Trophoblast cell (in vitro differentiated cells and primary cell): Measurements from ENCODE around the gene LHPP.

ENCODE experiments used
- DNase-seq, 2 donors: peaks; one replicate each; pipeline ENCODE4 v3.0.0-alpha.2; 2016
- H2AFZ ChIP-seq: 2 replicates; pipeline ENCODE4 v1.6.1; 2013; ENCODE audit warnings: low read length, moderate library complexity, mild to moderate bottlenecking; ENCODE audit not compliant: insufficient read depth, poor library complexity
- H2AK5ac ChIP-seq: 2 replicates; pipeline ENCODE4 v1.6.1; 2013; ENCODE audit warnings: mild to moderate bottlenecking, low read length
- H2BK120ac ChIP-seq: 2 replicates; pipeline ENCODE4 v1.6.1; 2013; ENCODE audit warnings: low read length, mild to moderate bottlenecking, moderate library complexity; ENCODE audit not compliant: insufficient read depth, poor library complexity
- H2BK12ac ChIP-seq: 2 replicates; pipeline ENCODE4 v1.6.1; 2013; ENCODE audit warnings: mild to moderate bottlenecking, low read length, moderate library complexity
- H2BK5ac ChIP-seq: 2 replicates; pipeline ENCODE4 v1.6.1; 2013; ENCODE audit warnings: low read length, low read depth, moderate library complexity, mild to moderate bottlenecking; ENCODE audit not compliant: poor library complexity
- H3K14ac ChIP-seq: 2 replicates; pipeline ENCODE4 v1.6.1; 2013; ENCODE audit warnings: mild to moderate bottlenecking, low read length
- H3K18ac ChIP-seq: 2 replicates; pipeline ENCODE4 v1.6.1; 2013; ENCODE audit warnings: mild to moderate bottlenecking, low read length
- H3K23ac ChIP-seq: 2 replicates; pipeline ENCODE4 v1.6.1; 2013; ENCODE audit warnings: low read length
- H3K27ac ChIP-seq: 2 replicates; pipeline ENCODE4 v1.5.1; 2013; ENCODE audit warnings: low read depth, mild to moderate bottlenecking, inconsistent platforms, low read length, moderate library complexity
- H3K27me3 ChIP-seq: 2 replicates; pipeline ENCODE4 v1.6.1; 2013; ENCODE audit warnings: inconsistent platforms, mild to moderate bottlenecking, low read length, moderate library complexity; ENCODE audit not compliant: insufficient read depth
- H3K36me3 ChIP-seq, 2 experiments: 1 replicate in 1 of 2; 2 replicates in 1 of 2; pipeline ENCODE4 v1.6.1; 2013; ENCODE audit warnings: low read length in 2 of 2, mild to moderate bottlenecking in 2 of 2, moderate library complexity in 1 of 2; ENCODE audit not compliant: insufficient read depth in 2 of 2, control insufficient read depth in 1 of 2
- H3K4ac ChIP-seq: 2 replicates; pipeline ENCODE4 v1.6.1; 2013; ENCODE audit warnings: low read depth, mild to moderate bottlenecking, low read length, moderate library complexity
- H3K4me1 ChIP-seq, 2 experiments: 1 replicate in 1 of 2; 2 replicates in 1 of 2; pipeline ENCODE4 v1.6.1; 2013; ENCODE audit warnings: low read length in 2 of 2, mild to moderate bottlenecking in 2 of 2, moderate library complexity in 1 of 2; ENCODE audit not compliant: insufficient read depth in 2 of 2, control insufficient read depth in 1 of 2
- H3K4me2 ChIP-seq: 2 replicates; pipeline ENCODE4 v1.6.1; 2013; ENCODE audit warnings: inconsistent platforms, mild to moderate bottlenecking, low read length, moderate library complexity
- H3K4me3 ChIP-seq: 2 replicates; pipeline ENCODE4 v1.5.1; 2013; ENCODE audit warnings: mild to moderate bottlenecking, low read depth, low read length, inconsistent platforms
- H3K79me1 ChIP-seq: one replicate; pipeline ENCODE4 v1.6.1; 2013; ENCODE audit warnings: low read length
- H3K79me2 ChIP-seq: 2 replicates; pipeline ENCODE4 v1.6.1; 2013; ENCODE audit warnings: low read length, mild to moderate bottlenecking; ENCODE audit not compliant: control insufficient read depth, insufficient read depth, poor library complexity
- H3K9ac ChIP-seq: 2 replicates; pipeline ENCODE4 v1.6.1; 2013; ENCODE audit warnings: mild to moderate bottlenecking, low read length
- H3K9me3 ChIP-seq: 2 replicates; pipeline ENCODE4 v1.6.1; 2013; ENCODE audit warnings: low read depth, mild to moderate bottlenecking, control low read depth, inconsistent platforms, low read length; ENCODE audit not compliant: insufficient read depth
- H4K12ac ChIP-seq: 2 replicates; pipeline ENCODE4 v1.6.1; 2013; ENCODE audit warnings: low read depth, mild to moderate bottlenecking, low read length, moderate library complexity
- H4K8ac ChIP-seq: 2 replicates; pipeline ENCODE4 v1.6.1; 2013; ENCODE audit warnings: low read depth, mild to moderate bottlenecking, low read length, moderate library complexity
- H4K91ac ChIP-seq: one replicate; pipeline ENCODE4 v1.6.1; 2013; ENCODE audit warnings: low read depth, mild to moderate bottlenecking, low read length, moderate library complexity
- WGBS: extraction: QIAGEN DNeasy Blood & Tissue Kit; methylation state at CpG from one replicate; pipeline ENCODE4 v1.1.7; 2013; ENCODE audit warnings: missing lambda C conversion rate; ENCODE audit not compliant: insufficient read length, insufficient coverage; ENCODE audit errors: extremely low coverage; 5-methylcytosine and 5-hydroxymethylcytosine counted together

Gene LHPP

DNA sequence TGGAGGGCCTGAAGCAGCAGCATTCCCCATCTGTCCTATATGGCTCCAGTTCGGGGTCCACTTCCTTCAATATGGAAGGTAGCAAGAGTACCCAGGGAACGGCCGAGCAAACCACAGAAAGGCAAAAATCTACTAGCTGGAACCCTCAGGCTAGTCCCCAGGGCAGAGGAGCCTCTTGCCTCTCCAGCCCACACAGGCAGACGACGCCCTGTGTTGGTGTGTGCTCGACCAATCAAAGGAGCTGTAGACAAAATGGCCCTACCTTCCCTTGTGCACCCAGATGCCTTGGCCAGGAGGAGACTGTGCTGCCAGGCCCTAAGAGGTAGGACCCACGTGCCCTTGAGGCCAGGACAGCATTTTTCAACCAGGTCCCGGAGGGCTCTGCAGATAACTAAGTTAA, 191.1 kb downstream of the LHPP start:
- H3K9me3 ChIP-seq: peaks cover 3% of the 10 kb centered on the region
- no peak overlapping the region for H3K9ac ChIP-seq
- H4K91ac ChIP-seq: no peak overlapping the region
- H3K14ac ChIP-seq: no peak overlapping the region
- H3K4me3 ChIP-seq: no peak overlapping the region
- no peak overlapping the region for H3K27ac ChIP-seq
- no peak overlapping the region for H2BK5ac ChIP-seq
- no peaks in the 10 kb centered on the region for H3K27me3 ChIP-seq
- H3K4me2 ChIP-seq: no peak overlapping the region
- H3K4me1 ChIP-seq: peaks cover 6 to 8% of the 10 kb centered on the region in 2 experiments
- H2BK12ac ChIP-seq: no peak overlapping the region
- no peaks in the 10 kb centered on the region for H3K79me2 ChIP-seq
- H4K8ac ChIP-seq: no peak overlapping the region
- no peaks in the 10 kb centered on the region for H3K79me1 ChIP-seq
- no peak overlapping the region for H3K4ac ChIP-seq
- H3K36me3 ChIP-seq: peaks cover 2% of the 10 kb centered on the region in 2 experiments
- no peak overlapping the region for H2AK5ac ChIP-seq
- peak in 1 of 2 donors; percentile 51 for DNase-seq
- H2BK120ac ChIP-seq: no peak overlapping the region
- H3K18ac ChIP-seq: no peak overlapping the region
- WGBS: no CpG with 5 or more reads among the region's 8 CpGs
- no peak overlapping the region for H3K23ac ChIP-seq
- H2AFZ ChIP-seq: no peak overlapping the region
- no peak overlapping the region for H4K12ac ChIP-seq

DNA sequence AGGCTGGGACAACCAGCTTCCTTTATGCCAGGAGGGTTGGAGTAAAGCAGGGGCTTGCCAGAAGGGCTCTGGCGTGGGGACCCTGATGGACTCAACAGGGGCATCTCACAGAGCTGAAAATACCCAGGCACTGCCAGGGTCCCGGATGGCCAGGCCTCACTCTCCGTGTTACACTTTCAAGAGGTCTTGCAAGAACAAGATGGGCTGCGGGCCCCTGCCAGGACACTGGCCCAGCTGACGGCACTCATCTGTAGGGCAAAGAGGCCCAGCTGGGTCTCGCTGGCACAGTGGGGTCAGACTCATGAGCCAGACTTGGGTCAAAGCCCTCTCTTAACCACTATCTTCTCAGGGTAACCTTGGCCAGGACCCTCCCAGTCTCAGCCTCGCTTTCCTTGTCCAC, 191.7 kb downstream of the LHPP start:
- no CpG with 5 or more reads among the region's 7 CpGs for WGBS
- H3K27me3 ChIP-seq: no peaks in the 10 kb centered on the region
- no peak overlapping the region for H3K14ac ChIP-seq

DNA sequence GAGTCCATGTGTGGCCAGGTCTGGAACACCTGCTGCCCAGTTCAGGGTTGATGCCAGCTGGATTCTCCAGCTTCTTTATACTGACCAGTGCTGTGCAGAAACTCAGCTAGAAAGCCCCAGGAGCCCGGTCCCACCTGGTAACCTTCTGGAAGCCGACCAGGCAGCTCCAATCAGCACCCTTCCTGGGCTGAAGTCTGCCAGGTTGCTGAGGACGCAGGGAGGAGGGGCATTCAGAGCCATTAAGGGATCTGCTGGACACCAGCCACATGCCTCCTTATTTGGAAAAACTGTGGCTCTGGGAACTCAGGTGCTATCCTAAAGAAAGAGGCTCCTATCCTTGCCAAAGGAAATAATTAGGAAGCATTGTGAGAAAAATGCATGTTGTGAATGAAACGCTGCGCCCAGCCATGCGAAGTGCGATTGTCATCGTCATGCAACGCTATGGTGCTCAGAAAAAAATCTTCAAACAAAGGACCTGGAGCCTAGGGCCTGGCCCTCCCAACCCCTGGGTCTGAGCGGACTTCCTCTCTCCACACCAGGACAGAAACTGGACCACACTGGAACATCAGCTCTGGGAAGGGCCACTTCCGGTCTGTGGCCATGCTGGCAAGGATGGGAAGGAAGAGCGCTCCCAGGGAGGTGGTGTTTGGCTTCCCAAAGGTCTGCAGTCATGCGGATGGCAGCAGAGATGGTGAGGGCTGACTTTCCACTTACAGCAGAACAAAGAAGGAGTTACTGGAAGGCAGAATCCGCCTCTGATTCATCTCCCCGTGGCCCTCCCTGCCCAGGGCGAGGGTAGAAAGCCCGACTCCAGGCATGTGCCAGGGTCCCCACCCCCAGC, 192.4 kb downstream of the LHPP start:
- no peaks in the 10 kb centered on the region for H3K79me1 ChIP-seq
- H3K4ac ChIP-seq: no peak overlapping the region

More for the DNA sequence above, 191.7 kb downstream of the LHPP start:
- Histone ChIP-seq H4K12ac (no peak overlapping the region), H2BK12ac (no peak overlapping the region), H3K9me3 (peaks cover under 1% of the 10 kb centered on the region), H3K23ac (no peak overlapping the region), H2AFZ (no peak overlapping the region), H3K9ac (no peak overlapping the region), H2BK5ac (no peak overlapping the region), H3K4me1 (peaks cover 6 to 8% of the 10 kb centered on the region in 2 experiments), H3K79me1 (no peaks in the 10 kb centered on the region), H3K79me2 (no peaks in the 10 kb centered on the region), H3K36me3 (peaks cover 2% of the 10 kb centered on the region in 2 experiments), H2AK5ac (no peak overlapping the region), H3K18ac (no peak overlapping the region), H4K91ac (no peak overlapping the region), H3K4me3 (no peak overlapping the region), H3K4ac (no peak overlapping the region), H2BK120ac (no peak overlapping the region), H3K27ac (no peak overlapping the region), H4K8ac (no peak overlapping the region), H3K4me2 (no peak overlapping the region)
- DNase-seq: no peak

GRCh38 chr10:124654686-124655085, 193.1 kb downstream of the LHPP start:
- Histone ChIP-seq H4K8ac (peak overlapping the region; percentile 7), H4K12ac (no peak overlapping the region), H4K91ac (no peak overlapping the region), H2BK12ac (no peak overlapping the region), H3K79me1 (no peaks in the 10 kb centered on the region), H3K14ac (no peak overlapping the region), H3K4me2 (no peak overlapping the region), H3K36me3 (peaks cover 2% of the 10 kb centered on the region in 2 experiments), H3K27ac (no peak overlapping the region), H2BK5ac (no peak overlapping the region), H2AK5ac (no peak overlapping the region), H2BK120ac (no peak overlapping the region), H2AFZ (no peak overlapping the region), H3K9ac (no peak overlapping the region), H3K9me3 (no peaks in the 10 kb centered on the region), H3K79me2 (no peaks in the 10 kb centered on the region), H3K4ac (no peak overlapping the region), H3K18ac (no peak overlapping the region), H3K4me3 (no peak overlapping the region), H3K23ac (no peak overlapping the region), H3K27me3 (no peaks in the 10 kb centered on the region), H3K4me1 (peaks cover 4 to 5% of the 10 kb centered on the region in 2 experiments)
- no peak for DNase-seq
- WGBS: no CpG with 5 or more reads among the region's 7 CpGs

More for the DNA sequence above, 192.4 kb downstream of the LHPP start:
- Histone ChIP-seq H4K8ac (peak overlapping the region; percentile 7), H3K4me1 (peaks cover 6 to 8% of the 10 kb centered on the region in 2 experiments), H3K14ac (no peak overlapping the region), H3K79me2 (no peaks in the 10 kb centered on the region), H4K12ac (no peak overlapping the region), H2BK120ac (no peak overlapping the region), H3K4me2 (no peak overlapping the region), H2AK5ac (no peak overlapping the region), H2BK12ac (no peak overlapping the region), H4K91ac (no peak overlapping the region), H2AFZ (no peak overlapping the region), H3K9me3 (no peaks in the 10 kb centered on the region), H3K27me3 (no peaks in the 10 kb centered on the region), H3K4me3 (no peak overlapping the region), H3K9ac (no peak overlapping the region), H3K23ac (no peak overlapping the region), H2BK5ac (no peak overlapping the region), H3K36me3 (peaks cover 2% of the 10 kb centered on the region in 2 experiments), H3K27ac (no peak overlapping the region), H3K18ac (no peak overlapping the region)
- no CpG with 5 or more reads among the region's 17 CpGs for WGBS
- DNase-seq: no peak
